HG02678 (cell line): ENCODE results near the gene PCDHGA7.
"Not testable (repeated sequence)": the region's sequence is repeated elsewhere in the genome, so short reads cannot be mapped to it uniquely, and the experiment has no call there.

Experiments used
- ATAC-seq: cut with Tn5 transposase; IDR thresholded peaks from one replicate; pipeline ENCODE4 v1.9.1; 2021; ENCODE audit warnings: mild to moderate bottlenecking, moderate library complexity; ENCODE audit not compliant: unreplicated experiment

The PCDHGA7 gene

DNA sequence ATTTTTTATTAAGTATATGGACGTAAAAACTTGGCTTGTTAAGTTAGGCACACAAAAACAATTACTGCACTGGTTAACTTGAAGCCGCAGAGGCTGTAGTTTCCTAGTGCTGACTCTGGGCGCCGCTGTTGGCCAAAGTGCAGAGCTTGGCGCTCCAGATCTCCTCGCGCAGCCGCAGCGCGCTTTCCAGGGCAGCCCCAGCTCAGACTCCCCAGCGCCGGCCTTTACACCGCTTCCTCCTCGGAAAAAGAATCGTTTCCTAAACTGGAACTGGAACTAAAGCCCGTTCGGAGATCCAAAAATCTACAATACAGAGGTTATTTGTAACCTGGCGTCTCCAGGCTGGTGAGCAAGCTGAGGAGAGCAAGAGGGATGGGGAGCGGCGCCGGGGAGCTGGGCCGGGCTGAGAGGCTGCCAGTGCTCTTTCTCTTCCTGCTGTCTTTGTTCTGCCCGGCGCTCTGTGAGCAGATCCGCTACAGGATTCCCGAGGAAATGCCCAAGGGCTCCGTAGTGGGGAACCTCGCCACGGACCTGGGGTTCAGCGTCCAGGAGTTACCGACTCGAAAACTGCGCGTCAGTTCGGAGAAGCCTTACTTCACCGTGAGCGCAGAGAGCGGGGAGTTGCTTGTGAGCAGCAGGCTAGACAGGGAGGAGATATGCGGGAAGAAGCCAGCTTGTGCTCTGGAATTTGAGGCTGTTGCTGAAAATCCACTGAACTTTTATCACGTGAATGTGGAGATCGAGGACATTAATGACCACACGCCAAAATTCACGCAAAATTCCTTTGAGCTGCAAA lies 15.4 kb downstream of the PCDHGA7 start, which contains the start of gene PCDHGB5:
Gene PCDHGB5 (plus strand): TSS at position 192 of the 796 bp plus-strand sequence. CDS start 181 bp downstream, at position 373.
- peak; percentile 97 for ATAC-seq

DNA sequence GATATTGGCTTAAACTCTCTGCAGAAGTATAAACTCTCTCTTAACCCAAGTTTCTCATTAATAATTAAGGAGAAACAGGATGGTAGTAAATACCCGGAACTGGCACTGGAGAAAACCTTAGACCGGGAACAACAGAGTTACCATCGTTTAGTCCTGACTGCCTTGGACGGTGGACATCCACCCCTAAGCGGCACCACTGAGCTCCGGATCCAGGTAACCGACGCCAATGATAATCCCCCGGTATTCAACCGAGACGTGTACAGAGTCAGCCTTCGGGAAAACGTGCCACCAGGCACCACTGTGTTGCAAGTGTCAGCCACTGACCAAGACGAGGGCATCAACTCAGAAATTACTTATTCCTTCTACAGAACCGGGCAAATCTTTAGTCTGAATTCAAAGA lies 16.1 kb downstream of the PCDHGA7 start:
- no peak for ATAC-seq

DNA sequence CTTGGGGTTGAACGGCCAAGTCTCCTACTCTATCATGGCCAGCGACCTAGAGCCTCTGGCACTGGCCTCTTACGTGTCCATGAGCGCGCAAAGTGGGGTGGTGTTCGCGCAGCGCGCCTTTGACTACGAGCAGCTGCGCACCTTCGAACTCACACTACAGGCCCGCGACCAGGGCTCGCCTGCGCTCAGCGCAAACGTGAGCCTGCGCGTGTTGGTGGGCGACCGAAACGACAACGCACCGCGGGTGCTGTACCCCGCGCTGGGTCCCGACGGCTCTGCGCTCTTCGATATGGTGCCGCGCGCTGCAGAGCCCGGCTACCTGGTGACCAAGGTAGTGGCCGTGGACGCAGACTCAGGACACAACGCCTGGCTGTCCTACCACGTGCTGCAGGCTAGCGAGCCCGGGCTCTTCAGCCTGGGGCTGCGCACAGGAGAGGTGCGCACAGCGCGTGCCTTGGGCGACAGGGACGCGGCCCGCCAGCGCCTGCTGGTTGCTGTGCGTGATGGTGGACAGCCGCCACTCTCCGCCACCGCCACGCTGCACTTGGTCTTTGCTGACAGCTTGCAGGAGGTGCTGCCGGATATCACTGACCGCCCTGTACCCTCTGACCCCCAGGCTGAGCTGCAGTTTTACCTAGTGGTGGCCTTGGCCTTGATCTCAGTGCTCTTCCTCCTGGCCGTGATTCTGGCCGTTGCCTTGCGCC lies 17.2 kb downstream of the PCDHGA7 start:
- no peak for ATAC-seq

DNA sequence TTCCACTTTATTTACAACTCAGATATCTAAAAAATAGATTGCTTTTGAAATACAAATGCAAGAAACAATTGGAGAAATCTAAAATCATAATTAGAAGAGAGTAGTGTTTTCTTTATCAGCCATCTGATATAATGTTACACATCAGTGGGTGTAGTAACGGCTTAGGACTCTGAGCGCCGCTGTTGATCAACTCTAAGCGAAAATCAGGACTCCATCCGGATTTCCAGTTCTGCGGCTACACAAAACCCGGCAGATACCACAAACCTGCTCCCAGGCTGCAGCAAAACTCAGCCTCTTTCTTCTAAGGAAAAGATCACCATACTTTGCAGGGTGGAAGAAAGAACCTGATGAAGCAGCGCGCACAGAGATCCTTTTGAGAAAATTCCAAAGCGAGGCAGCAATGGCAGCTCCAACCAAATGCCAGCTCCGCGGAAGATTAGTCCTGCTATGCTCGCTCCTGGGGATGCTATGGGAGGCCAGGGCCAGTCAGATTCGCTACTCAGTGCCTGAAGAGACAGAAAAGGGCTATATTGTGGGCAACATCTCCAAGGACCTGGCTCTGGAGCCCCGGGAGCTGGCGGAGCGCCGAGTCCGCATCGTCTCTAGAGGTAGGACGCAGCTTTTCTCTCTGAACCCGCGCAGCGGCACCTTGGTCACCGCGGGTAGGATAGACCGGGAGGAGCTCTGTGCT lies 20.2 kb downstream of the PCDHGA7 start, which contains the start of gene PCDHGA9:
Gene PCDHGA9 (plus strand): TSS at position 226 of the 691 bp plus-strand sequence. CDS start 175 bp downstream, at position 401.
- no peak for ATAC-seq

DNA sequence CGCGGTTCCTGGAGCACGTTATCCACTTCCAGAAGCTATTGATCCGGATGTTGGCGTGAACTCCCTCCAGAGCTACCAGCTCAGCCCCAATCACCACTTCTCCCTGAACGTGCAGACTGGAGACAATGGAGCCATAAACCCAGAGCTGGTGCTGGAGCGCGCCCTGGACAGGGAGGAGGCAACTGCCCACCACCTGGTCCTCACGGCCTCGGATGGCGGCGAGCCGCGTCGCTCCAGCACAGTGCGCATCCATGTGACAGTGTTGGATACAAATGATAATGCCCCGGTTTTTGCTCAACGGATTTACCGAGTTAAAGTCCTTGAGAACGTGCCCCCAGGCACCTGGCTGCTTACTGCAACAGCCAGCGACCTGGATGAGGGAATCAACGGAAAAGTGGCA lies 20.8 kb downstream of the PCDHGA7 start:
- ATAC-seq = no peak

DNA sequence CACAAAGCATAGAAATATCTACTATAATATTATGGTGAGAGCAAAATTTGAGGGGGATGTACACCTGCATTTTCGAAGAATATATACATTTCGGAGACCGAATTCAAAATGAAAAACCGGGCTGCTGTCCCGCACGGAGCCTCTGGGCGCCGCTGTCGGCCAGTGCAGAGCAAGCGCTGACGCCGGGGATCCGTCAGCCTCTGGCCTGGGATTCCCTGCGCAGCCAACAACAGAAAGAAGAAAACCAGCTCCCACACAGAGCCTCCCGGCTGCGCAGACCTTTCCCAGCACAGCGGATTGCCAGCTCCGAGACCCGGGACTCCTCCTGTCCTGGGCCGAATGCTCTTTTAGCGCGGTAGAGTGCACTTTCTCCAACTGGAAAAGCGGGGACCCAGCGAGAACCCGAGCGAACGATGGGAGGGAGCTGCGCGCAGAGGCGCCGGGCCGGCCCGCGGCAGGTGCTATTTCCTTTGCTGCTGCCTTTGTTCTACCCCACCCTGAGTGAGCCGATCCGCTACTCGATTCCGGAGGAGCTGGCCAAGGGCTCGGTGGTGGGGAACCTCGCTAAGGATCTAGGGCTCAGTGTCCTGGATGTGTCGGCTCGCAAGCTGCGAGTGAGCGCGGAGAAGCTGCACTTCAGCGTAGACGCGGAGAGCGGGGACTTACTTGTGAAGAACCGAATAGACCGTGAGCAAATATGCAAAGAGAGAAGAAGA lies 25.4 kb downstream of the PCDHGA7 start, which contains the start of gene PCDHGB6:
Gene PCDHGB6 (plus strand): TSS at position 232 of the 716 bp plus-strand sequence. CDS start 182 bp downstream, at position 414.
- peak; percentile 78 for ATAC-seq

DNA sequence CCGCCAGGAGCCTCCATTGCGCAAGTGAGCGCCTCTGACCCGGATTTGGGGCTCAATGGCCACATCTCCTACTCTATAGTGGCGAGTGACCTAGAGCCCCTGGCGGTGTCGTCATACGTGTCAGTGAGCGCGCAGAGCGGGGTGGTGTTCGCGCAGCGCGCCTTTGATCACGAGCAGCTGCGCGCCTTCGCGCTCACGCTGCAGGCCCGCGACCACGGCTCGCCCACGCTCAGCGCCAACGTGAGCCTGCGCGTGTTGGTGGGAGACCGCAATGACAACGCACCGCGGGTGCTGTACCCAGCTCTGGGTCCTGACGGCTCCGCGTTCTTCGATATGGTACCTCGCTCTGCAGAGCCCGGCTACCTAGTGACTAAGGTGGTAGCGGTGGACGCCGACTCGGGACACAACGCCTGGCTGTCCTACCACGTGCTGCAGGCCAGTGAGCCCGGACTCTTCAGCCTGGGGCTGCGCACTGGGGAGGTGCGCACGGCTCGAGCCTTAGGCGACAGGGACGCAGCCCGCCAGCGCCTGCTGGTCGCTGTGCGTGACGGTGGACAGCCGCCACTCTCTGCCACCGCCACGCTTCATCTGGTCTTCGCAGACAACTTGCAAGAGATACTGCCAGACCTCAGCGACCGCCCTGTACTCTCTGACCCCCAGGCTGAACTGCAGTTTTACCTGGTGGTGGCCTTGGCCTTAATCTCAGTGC lies 27.2 kb downstream of the PCDHGA7 start:
- no peak for ATAC-seq

DNA sequence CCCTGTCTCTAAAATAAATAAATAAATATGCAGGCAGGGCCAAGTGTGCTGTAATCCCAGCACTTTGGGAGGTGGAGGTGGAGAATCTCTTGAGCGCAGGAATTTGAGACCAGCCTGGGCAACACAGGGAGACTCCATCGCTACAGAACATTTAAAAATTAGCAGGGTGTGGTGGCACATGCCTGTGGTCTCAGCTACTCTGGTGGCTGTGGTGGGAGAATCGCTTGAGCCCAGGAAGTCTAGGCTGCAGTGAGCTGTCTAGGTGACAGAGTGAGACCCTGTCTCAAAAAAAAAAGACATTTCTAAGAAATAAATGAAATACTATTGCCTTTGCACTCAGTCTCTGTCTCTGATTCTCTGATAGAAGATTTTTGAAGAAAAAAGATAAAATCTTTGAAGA lies 29.0 kb downstream of the PCDHGA7 start:
- ATAC-seq = no peak

DNA sequence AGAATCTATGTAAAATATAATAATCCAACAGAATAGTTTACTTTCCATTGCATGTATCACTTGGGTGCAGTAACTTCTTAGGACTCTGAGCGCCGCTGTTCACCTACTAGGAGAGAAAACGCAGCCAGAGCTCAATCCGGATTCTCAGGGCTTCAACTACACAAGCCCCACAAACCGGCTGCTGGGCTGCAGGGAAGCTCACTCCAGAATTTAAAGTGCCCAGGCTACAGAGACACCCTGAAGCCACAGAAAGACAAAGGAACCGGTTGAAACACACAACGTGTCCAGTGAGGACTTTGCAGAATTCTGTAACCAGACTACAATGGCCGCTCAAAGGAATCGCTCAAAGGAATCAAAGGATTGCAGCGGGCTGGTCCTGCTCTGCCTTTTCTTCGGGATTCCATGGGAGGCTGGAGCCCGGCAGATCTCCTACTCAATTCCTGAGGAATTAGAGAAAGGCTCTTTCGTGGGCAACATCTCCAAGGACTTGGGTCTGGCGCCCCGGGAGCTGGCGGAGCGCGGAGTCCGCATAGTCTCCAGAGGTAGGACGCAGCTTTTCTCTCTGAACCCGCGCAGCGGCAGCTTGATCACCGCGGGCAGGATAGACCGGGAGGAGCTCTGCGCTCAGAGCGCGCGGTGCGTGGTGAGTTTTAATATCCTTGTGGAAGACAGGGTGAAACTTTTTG lies 30.5 kb downstream of the PCDHGA7 start, which contains the start of gene PCDHGA10:
Gene PCDHGA10 (plus strand): TSS at position 134 of the 686 bp plus-strand sequence. CDS start 189 bp downstream, at position 323.
- peak; percentile 75 for ATAC-seq

DNA sequence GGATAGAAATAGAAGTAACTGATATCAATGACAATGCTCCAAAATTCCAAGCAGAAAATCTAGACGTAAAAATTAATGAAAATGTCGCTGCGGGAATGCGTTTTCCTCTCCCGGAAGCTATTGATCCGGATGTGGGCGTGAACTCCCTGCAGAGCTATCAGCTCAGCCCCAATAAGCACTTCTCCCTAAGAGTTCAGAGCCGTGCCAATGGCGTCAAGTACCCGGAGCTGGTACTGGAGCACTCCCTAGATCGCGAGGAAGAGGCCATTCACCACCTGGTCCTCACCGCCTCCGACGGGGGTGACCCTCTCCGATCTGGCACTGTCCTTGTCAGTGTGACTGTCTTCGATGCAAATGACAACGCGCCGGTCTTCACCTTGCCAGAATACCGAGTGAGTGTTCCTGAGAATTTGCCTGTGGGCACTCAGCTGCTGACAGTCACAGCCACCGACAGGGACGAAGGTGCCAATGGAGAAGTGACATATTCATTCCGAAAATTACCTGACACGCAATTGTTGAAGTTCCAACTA lies 31.1 kb downstream of the PCDHGA7 start:
- ATAC-seq = no peak

DNA sequence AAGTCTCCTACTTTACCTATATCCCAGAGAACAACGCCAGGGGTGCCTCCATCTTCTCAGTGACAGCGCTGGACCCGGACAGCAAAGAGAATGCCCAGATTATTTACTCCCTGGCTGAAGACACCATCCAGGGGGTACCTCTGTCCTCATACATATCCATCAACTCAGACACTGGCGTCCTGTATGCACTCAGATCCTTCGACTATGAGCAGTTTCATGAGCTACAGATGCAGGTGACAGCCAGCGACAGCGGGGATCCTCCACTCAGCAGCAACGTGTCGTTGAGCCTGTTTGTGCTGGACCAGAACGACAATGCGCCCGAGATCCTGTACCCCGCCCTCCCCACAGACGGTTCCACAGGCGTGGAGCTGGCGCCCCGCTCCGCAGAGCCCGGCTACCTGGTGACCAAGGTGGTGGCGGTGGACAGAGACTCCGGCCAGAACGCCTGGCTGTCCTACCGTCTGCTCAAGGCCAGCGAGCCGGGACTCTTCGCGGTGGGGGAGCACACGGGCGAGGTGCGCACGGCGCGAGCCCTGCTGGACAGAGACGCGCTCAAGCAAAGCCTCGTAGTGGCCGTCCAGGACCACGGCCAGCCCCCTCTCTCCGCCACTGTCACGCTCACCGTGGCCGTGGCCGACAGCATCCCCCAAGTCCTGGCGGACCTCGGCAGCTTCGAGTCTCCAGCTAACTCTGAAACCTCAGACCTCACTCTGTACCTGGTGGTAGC lies 32.2 kb downstream of the PCDHGA7 start:
- ATAC-seq = not testable (repeated sequence)

DNA sequence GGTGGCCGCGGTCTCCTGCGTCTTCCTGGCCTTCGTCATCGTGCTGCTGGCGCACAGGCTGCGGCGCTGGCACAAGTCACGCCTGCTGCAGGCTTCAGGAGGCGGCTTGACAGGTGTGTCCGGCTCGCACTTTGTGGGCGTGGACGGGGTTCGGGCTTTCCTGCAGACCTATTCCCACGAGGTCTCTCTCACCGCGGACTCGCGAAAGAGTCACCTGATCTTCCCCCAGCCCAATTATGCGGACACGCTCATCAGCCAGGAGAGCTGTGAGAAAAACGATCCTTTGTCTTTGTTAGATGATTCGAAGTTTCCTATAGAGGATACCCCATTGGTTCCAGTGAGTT lies 32.7 kb downstream of the PCDHGA7 start:
- ATAC-seq = not testable (repeated sequence)

DNA sequence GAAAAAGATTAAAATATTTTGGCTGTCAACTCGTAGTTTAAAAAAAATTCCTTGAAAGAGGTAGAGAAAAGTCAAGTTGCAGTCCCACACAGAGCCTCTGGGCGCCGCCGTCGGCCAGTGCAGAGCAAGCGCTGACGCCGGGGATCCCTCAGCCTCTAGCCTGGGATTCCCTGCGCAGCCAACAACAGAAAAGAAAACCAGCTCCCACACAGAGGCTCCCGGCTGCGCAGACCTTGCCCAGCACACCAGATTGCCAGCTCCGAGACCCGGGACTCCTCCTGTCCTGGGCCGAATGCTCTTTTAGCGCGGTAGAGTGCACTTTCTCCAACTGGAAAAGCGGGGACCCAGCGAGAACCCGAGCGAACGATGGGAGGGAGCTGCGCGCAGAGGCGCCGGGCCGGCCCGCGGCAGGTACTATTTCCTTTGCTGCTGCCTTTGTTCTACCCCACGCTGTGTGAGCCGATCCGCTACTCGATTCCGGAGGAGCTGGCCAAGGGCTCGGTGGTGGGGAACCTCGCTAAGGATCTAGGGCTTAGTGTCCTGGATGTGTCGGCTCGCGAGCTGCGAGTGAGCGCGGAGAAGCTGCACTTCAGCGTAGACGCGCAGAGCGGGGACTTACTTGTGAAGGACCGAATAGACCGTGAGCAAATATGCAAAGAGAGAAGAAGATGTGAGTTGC lies 35.1 kb downstream of the PCDHGA7 start, which contains the start of gene PCDHGB7:
Gene PCDHGB7 (plus strand): TSS at position 184 of the 679 bp plus-strand sequence. CDS start 183 bp downstream, at position 367.
- peak; percentile 73 for ATAC-seq

DNA sequence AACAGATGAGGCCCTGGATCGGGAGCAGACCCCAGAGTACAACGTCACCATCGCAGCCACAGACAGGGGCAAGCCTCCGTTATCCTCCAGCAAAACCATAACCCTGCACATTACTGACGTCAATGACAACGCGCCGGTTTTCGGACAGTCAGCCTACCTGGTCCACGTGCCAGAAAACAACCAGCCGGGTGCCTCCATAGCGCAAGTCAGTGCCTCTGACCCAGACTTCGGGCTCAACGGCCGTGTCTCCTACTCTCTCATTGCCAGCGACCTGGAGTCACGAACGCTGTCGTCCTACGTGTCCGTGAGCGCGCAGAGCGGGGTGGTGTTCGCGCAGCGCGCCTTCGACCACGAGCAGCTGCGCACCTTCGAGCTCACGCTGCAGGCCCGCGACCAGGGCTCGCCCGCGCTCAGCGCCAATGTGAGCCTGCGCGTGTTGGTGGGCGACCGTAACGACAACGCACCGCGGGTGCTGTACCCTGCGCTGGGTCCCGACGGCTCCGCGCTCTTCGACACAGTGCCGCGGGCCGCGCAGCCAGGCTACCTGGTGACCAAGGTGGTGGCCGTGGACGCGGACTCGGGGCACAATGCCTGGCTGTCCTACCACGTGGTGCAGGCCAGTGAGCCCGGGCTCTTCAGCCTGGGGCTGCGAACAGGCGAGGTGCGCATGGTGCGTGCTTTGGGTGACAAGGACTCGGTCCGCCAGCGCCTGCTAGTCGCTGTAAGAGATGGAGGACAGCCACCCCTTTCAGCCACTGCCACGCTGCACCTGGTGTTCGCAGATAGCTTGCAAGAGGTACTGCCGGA lies 36.7 kb downstream of the PCDHGA7 start:
- no peak for ATAC-seq

DNA sequence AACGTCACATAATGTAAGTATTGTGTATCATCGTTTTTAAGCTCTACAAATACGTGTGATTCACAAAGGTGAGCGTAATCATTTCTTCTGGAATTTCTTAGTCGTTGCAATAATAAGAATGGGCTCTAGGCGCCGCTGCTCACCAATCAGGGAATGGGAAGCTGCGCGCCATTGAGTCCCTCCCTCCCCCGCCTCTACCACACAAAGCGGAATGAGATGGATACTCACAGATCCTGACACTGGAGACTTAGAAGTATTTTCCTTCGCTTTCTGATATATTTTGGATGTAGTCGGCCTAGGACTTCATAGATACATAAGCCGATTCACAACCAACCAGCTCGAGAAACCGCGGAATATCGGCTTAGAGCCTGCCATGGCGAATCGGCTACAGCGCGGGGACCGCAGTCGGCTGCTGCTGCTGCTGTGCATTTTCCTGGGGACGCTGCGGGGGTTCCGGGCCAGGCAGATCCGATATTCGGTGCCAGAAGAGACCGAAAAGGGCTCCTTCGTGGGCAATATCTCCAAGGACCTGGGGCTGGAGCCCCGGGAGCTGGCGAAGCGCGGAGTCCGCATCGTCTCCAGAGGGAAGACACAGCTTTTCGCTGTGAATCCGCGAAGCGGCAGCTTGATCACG lies 38.4 kb downstream of the PCDHGA7 start, which contains the start of gene PCDHGA11:
Gene PCDHGA11 (plus strand): TSS at position 197 of the 634 bp plus-strand sequence. CDS start 177 bp downstream, at position 374.
- peak; percentile 36 for ATAC-seq

DNA sequence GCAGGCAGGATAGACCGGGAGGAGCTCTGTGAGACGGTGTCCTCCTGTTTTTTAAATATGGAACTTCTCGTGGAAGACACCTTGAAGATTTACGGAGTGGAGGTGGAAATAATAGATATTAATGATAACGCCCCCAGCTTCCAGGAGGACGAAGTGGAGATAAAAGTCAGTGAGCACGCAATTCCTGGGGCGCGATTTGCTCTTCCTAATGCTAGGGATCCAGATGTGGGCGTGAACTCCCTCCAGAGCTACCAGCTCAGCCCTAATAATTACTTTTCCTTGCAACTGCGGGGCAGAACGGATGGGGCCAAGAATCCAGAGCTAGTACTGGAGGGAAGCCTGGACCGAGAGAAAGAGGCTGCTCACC lies 38.9 kb downstream of the PCDHGA7 start:
- ATAC-seq = no peak
